GM23338 (cell line): ENCODE results near the gene CES2.

Source experiments
- CREB1 ChIP-seq: fragments of 250-450 bp; sonication (Bioruptor Pico); IDR thresholded peaks from 2 replicates; pipeline ENCODE4 v1.5.0; 2020; ENCODE audit warnings: low read depth, mild to moderate bottlenecking, moderate library complexity
- ETS1 ChIP-seq: IDR thresholded peaks from 2 replicates; pipeline ENCODE4 v1.6.1; 2016; ENCODE audit warnings: antibody characterized with exemption
- EZH2 ChIP-seq: fragments of 200-600 bp; sonication (generic); IDR thresholded peaks from one replicate; pipeline ENCODE4 v1.8.0; 2017; ENCODE audit warnings: antibody characterized with exemption, mild to moderate bottlenecking, low read depth; ENCODE audit not compliant: unreplicated experiment
- EZH2phosphoT487 ChIP-seq: fragments of 200-600 bp; sonication (generic); IDR thresholded peaks from one replicate; pipeline ENCODE4 v1.8.1; 2018; ENCODE audit warnings: antibody characterized with exemption; ENCODE audit not compliant: unreplicated experiment
- JUNB ChIP-seq: IDR thresholded peaks from one replicate; pipeline ENCODE4 v1.6.1; 2016; ENCODE audit warnings: antibody characterized with exemption; ENCODE audit not compliant: unreplicated experiment
- POLR2AphosphoS5 ChIP-seq: IDR thresholded peaks from 2 replicates; pipeline ENCODE4 v1.6.1; 2016; ENCODE audit warnings: antibody characterized with exemption, low read depth
- ZNF331 ChIP-seq: fragments of 250-450 bp; sonication (Bioruptor Pico); IDR thresholded peaks from 2 replicates; pipeline ENCODE4 v1.5.0; 2020; ENCODE audit warnings: low read depth, mild to moderate bottlenecking, moderate library complexity
- TF ChIP-seq, protein P1 (sequence below), 2 experiments: fragments of 200-600 bp in 1 of 2; sonication (generic) in 1 of 2; conservative IDR thresholded peaks; 2 replicates each; pipeline versions ENCODE4 v1.5.1 to v1.6.1; 2016 to 2017; ENCODE audit warnings: antibody characterized with exemption in 2 of 2, low read depth in 2 of 2, mild to moderate bottlenecking in 2 of 2, moderate library complexity in 1 of 2
- TF ChIP-seq, protein P2 (sequence below): IDR thresholded peaks from one replicate; pipeline ENCODE4 v1.6.1; 2018; ENCODE audit warnings: antibody characterized with exemption; ENCODE audit not compliant: unreplicated experiment

GRCh38 chr16:66916518-66916917, 18.8 kb upstream of the CES2 start:
- no peak for TF ChIP-seq POLR2AphosphoS5
- TF ChIP-seq, protein P1, sequence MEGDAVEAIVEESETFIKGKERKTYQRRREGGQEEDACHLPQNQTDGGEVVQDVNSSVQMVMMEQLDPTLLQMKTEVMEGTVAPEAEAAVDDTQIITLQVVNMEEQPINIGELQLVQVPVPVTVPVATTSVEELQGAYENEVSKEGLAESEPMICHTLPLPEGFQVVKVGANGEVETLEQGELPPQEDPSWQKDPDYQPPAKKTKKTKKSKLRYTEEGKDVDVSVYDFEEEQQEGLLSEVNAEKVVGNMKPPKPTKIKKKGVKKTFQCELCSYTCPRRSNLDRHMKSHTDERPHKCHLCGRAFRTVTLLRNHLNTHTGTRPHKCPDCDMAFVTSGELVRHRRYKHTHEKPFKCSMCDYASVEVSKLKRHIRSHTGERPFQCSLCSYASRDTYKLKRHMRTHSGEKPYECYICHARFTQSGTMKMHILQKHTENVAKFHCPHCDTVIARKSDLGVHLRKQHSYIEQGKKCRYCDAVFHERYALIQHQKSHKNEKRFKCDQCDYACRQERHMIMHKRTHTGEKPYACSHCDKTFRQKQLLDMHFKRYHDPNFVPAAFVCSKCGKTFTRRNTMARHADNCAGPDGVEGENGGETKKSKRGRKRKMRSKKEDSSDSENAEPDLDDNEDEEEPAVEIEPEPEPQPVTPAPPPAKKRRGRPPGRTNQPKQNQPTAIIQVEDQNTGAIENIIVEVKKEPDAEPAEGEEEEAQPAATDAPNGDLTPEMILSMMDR (conservative IDR thresholded peaks at IDR 0.05; ENCODE audit: low read depth in 2 of 2) = no peak
- TF ChIP-seq, protein P2, sequence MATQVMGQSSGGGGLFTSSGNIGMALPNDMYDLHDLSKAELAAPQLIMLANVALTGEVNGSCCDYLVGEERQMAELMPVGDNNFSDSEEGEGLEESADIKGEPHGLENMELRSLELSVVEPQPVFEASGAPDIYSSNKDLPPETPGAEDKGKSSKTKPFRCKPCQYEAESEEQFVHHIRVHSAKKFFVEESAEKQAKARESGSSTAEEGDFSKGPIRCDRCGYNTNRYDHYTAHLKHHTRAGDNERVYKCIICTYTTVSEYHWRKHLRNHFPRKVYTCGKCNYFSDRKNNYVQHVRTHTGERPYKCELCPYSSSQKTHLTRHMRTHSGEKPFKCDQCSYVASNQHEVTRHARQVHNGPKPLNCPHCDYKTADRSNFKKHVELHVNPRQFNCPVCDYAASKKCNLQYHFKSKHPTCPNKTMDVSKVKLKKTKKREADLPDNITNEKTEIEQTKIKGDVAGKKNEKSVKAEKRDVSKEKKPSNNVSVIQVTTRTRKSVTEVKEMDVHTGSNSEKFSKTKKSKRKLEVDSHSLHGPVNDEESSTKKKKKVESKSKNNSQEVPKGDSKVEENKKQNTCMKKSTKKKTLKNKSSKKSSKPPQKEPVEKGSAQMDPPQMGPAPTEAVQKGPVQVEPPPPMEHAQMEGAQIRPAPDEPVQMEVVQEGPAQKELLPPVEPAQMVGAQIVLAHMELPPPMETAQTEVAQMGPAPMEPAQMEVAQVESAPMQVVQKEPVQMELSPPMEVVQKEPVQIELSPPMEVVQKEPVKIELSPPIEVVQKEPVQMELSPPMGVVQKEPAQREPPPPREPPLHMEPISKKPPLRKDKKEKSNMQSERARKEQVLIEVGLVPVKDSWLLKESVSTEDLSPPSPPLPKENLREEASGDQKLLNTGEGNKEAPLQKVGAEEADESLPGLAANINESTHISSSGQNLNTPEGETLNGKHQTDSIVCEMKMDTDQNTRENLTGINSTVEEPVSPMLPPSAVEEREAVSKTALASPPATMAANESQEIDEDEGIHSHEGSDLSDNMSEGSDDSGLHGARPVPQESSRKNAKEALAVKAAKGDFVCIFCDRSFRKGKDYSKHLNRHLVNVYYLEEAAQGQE = no peak
- no peak for TF ChIP-seq EZH2
- TF ChIP-seq EZH2phosphoT487 = no peak
- no peak for TF ChIP-seq JUNB
- no peak for TF ChIP-seq ZNF331 (CRISPR knock-in tag)
- no peak for TF ChIP-seq CREB1
- no peak for TF ChIP-seq ETS1
